Hypothalamus (tissue), 51 donors: Measurements from ENCODE around the gene FRG2B.
"Not testable (repeated sequence)": the region's sequence is repeated elsewhere in the genome, so short reads cannot be mapped to it uniquely, and the experiment has no call there.

ENCODE experiments used
- DNase-seq, 51 donors: peaks; one replicate each; lab custom pipeline; 2025; lab: John Stamatoyannopoulos, UW

Gene FRG2B

DNA sequence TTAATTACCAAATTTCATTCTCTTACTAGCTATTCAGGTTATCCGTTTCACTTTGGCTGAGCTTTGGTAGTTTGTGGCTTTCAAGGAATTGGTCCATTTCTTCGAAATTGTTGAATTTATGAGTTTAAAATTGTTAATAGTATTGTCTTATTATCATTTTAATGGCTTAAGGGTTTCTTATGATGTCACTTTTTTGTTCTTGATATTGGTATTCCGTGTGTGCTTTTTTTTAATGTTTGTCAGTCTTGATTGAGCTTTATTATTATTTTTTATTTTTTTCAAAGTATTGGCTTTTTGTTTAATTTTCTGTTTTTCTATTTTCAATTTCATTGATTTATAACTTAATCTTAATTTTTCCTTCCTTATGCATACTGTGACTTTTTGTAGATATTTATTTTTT lies 25.9 kb downstream of the FRG2B start:
- no peak for DNase-seq

DNA sequence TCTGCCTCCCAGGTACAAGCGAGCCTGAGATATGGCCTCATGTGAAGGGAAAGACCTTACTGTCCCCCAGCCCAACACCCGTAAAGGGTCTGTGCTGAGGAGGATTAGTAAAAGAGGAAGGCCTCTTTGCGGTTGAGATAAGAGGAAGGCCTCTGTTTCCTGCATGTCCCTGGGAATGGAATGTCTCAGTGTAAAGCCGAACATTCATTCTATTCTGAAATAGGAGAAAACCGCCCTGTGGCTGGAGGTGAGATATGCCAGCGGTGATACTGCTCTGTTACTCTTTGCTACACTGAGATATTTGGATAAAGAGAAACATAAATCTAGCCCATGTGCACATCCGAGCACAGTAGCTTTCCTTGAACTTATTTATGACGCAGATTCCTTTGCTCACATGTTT lies 26.7 kb downstream of the FRG2B start:
- DNase-seq = not testable (repeated sequence)

DNA sequence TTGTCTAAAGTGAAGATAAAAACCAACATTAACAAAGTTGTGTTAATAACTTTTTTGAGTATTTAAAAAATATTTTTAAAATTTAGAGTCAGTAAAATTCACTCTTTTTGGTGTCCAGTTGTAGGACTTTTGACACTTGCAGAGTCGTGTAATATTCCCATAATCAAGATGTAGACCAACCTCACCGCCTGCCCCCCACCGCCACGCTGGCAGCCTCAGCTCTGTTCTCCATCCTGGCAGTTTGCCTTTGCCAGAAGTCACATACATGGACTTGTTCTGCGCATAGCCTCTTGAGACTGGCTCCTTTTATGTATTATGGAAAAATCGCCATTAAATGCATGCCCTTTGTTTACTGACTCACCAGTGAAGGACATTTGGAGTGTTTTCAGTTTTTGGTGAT lies 33.9 kb downstream of the FRG2B start:
- no peak for DNase-seq

DNA sequence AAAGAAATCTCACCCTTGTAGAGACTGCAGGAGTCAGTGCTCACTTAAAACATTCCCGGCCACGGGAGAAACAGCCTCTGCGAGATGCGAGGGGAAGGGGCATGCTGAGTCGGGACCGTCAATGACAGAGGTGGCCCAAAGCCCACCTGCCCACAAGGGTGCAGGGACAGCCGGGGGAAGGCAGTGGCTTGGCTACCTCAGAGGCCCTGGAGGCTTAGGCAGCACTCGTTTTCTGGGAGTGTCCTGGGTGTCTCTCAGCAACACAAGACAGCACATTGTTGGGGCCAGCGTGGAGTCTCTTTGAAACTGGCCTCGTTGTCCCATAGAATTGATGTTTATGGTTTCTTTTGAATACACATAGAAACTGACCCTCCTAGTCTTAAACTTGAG lies 35.6 kb downstream of the FRG2B start:
- no peak for DNase-seq

DNA sequence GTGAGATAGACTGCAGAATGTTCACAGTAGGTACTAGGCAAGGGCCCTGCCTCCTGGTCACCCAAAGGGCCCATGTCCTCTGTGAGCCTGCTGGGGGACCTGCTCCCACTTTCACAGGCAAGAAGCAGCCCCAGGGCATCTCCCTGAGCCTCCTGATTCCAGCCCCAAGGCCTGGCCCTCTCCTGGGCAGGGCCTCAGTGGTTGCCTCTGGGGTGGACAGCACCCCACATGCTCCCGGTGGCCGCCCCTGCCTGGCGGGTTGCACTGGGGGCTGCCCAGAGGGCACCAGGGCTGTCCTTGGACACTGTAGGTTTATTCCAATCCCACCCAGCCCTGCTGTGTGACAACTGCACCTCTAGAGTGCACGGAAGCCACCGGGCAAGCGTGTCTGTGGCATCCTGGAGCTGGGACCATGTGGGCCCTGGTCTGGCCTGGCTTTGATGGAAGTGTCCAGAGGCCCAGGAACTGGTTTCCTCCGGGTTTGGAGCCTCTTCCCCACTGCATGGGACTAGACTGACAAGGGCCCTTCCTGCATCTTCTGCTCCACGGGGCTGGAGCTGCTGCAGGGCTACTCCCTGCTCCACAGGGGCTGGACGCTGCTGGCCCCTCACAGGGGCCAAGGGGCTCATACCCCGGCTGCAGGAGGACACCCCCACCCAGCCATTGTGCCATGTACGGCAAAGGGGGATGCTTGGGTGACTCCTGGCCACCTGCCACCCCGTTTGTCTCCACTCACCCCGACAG lies 36.2 kb downstream of the FRG2B start:
- no peak for DNase-seq

DNA sequence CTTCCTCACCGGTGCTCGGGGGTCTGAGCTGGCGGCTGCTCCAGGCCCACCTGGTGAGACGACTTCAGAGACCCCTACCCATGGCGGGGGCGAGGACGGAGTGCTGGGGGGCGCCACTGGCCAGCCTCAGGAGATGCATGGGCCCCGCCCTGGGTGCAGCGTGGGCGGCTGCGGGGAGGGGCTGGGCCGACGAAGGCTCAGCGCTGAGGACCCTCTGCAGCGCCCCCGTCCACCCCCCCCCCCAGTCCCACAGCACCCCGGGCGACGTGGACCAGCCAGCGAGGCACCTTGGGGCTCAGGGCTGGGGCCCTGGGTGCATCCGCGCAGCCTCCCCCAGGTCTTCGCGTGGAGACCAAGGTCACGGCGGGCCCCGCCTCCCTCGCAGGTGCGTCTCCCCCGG lies 49.6 kb downstream of the FRG2B start:
- not testable (repeated sequence) for DNase-seq
